Endothelial cell of umbilical vein (primary cell): ENCODE measurements around the gene RNF217.

Experiments used
- CTCF ChIP-seq, 2 donors: IDR thresholded peaks; 1 replicate in 1 of 2; 2 replicates in 1 of 2; pipeline ENCODE4 v1.5.1; 2011; ENCODE audit warnings: low read length in 2 of 2, mild to moderate bottlenecking in 2 of 2, moderate library complexity in 2 of 2, control low read depth in 1 of 2, inconsistent platforms in 1 of 2, low read depth in 1 of 2; ENCODE audit not compliant: insufficient read depth in 1 of 2; ENCODE audit errors: extremely low read depth in 1 of 2
- JUN ChIP-seq: IDR thresholded peaks from 2 replicates; pipeline ENCODE4 v1.6.1; 2011; ENCODE audit warnings: borderline replicate concordance, low read depth; ENCODE audit not compliant: insufficient read length, insufficient read depth
- POLR2A ChIP-seq: IDR thresholded peaks from 2 replicates; pipeline ENCODE4 v1.6.1; 2012; ENCODE audit warnings: low read depth, mild to moderate bottlenecking, control low read depth, low read length
- POLR2AphosphoS5 ChIP-seq: IDR thresholded peaks from 2 replicates; pipeline ENCODE4 v1.6.1; 2012; ENCODE audit warnings: low read depth, mild to moderate bottlenecking, control low read depth, low read length, moderate library complexity; ENCODE audit not compliant: insufficient read depth

GRCh38 chr6:125107896-125108295 lies 145.7 kb downstream of the RNF217 start:
- TF ChIP-seq POLR2A, result no peak
- no peak for TF ChIP-seq POLR2AphosphoS5
- TF ChIP-seq JUN, result no peak
- no peak for TF ChIP-seq CTCF (IDR thresholded peaks at IDR 0.05; ENCODE audit: extremely low read depth in 1 of 2, insufficient read depth in 1 of 2, low read depth in 1 of 2, low read length in 2 of 2)
